GM12872 (cell line): Measurements from ENCODE around the gene CARS2.

Experiments used
- TF ChIP-seq, protein P1 (sequence below): IDR thresholded peaks from 3 replicates; pipeline ENCODE4 v1.5.1; 2011; ENCODE audit warnings: low read depth, mild to moderate bottlenecking, low read length, moderate library complexity; ENCODE audit not compliant: insufficient read depth

Gene CARS2

DNA sequence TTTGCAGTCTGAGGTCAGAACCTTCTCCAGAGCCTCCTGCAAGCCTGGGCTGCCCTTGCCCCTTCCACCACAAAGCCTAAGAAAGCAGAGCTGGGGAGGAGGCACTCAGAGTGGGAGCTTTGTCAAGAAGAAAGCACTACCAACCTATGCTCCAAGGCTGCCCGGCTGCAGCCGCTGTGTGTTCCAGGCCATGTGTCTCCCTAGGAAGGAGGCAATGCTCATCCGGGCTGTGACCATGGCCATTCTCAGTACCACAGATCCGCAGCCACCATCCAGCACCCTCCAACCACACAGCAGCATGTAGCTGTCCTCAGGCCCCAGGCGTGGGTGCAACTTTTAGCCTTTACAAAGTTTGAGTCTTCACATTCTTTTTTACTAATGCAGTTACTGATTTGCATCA is 22.0 kb downstream of the CARS2 start:
- TF ChIP-seq, protein P1, sequence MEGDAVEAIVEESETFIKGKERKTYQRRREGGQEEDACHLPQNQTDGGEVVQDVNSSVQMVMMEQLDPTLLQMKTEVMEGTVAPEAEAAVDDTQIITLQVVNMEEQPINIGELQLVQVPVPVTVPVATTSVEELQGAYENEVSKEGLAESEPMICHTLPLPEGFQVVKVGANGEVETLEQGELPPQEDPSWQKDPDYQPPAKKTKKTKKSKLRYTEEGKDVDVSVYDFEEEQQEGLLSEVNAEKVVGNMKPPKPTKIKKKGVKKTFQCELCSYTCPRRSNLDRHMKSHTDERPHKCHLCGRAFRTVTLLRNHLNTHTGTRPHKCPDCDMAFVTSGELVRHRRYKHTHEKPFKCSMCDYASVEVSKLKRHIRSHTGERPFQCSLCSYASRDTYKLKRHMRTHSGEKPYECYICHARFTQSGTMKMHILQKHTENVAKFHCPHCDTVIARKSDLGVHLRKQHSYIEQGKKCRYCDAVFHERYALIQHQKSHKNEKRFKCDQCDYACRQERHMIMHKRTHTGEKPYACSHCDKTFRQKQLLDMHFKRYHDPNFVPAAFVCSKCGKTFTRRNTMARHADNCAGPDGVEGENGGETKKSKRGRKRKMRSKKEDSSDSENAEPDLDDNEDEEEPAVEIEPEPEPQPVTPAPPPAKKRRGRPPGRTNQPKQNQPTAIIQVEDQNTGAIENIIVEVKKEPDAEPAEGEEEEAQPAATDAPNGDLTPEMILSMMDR: no peak

DNA sequence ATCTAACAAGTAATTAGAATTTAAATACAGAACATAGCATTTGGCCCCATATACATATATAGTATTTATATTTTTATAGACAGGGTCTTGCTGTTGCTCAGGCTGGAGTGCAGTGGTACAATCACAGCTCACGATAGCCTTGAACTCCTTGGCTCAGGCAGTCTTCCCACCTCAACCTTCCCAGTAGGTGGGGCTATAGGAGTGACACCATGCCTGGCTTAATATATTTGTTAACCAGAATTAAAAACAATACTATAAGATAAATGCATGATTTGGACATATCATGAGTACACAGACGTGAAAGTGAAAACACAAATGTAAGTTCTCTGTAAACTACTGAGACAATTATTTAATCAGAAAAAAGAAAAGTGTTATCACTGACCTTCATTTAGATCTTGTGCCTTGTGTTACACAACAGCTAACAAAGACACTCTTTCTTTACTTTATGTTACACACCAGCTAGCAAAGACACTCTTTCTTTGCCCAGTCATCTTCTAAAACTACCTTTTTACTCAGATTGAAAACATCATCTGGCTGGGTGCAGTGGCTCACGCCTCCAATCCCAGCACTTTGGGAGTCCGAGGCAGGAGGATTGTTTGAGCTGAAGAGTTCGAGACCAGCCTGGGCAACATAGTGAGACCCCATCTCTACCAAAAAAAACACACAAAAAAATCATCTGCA is 22.6 kb downstream of the CARS2 start:
- TF ChIP-seq, protein P1: no peak

DNA sequence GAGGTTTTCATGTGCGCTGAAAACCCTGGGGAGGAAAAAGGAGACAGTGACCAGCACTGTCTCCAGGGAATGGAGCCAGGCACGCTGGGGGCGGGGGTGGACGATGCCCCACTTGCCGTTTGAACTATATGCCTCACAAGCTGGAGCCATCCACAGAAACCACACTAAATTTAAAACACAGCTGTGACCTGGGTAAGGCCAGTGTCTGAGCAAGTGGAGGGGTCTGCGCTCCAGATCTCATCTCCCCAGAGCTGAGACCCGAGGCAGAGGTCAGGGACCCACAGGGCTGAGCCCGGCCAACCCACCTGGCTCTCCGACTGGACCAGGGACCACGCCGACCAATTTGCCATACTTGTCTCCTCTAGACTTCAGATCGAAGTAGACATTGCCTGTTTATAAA is 23.2 kb downstream of the CARS2 start:
- TF ChIP-seq, protein P1: no peak

DNA sequence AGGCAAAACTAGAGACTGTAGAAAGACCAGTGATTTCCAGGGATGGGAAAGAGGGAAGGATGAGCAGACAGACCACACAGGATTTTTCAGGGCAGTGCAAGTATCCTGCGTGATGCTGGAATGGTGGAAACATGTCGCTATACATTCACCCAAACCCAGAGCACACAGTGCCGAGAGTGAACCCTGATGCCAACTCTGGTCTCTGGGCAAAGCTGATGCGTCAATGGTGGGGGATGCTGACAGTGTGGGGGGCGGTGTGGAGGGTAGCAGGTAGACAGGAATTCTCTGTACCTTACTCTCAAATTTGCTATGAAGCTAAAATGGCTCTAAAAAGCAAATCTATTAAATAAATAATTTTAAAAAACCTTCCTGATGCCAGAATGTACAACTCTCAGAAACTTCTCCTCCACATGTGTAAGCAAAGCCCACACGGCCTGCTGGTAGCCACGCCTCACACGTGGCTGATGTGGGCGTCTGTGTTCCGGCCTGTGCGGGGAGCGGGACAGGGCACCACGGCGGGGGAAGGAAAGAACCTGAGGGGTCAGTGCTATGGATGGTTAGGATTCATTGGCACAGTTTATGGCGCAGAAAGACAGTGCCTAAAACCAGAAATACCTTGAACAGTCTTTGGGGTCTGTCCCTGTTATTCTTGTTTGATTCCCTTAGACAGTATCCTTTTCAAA is 23.9 kb downstream of the CARS2 start:
- TF ChIP-seq, protein P1: no peak

DNA sequence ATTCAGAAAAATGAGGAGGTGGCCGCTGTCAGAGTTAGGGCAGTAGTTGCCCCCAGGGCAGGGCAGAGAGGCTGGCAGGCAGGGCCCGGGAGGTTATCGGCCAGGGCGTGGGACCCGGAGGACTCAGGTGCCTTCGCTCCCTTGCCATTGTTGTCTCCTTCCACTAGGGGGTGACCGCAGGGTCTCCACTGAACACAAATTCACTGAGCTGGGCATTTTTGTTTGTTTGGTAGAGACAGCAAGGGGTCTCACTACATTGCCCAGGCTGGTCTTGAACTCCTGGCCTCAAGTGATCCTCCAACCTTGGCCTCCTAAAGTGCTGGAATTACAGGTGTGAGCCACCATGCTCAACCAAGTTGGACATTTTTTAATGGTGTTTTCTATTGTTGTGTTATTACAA is 25.1 kb downstream of the CARS2 start:
- TF ChIP-seq, protein P1: peak; percentile 63

DNA sequence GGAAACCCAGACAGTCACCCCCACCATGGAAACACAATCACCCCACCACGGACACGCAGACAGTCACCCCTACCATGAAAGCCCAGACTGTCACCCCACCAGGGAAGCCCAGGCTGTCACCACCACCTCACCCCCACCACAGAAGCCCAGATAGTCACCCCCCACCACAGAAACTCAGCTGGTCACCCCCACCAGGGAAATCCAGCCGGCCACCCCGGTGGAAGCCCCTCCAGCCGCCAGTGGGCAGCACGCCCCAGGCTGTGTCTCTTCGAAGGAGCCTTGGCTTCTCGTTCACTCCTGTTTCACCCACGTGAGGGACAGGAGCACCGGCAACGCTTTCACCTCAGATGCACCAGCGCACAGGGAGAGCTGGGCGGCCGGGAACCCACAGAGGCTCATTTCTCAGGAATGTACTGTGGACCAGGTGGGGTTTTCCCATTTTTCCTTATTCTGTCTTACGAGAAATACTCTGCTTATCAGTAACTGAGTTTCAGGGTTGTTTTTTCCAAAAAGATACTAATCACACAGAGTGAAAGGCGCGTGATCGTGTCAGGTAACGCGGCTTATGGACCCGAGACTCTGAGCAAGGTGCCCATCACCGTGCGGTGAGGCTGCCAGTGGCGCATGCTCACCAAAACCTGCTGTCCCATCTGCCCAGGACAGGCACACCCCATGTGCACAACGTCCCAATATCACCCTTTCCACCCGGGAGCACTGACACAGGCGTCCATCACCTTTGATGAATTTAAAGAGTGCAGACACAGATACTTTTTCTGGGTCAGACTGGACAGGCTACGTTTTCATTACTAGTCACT is 28.0 kb downstream of the CARS2 start:
- TF ChIP-seq, protein P1: no peak

DNA sequence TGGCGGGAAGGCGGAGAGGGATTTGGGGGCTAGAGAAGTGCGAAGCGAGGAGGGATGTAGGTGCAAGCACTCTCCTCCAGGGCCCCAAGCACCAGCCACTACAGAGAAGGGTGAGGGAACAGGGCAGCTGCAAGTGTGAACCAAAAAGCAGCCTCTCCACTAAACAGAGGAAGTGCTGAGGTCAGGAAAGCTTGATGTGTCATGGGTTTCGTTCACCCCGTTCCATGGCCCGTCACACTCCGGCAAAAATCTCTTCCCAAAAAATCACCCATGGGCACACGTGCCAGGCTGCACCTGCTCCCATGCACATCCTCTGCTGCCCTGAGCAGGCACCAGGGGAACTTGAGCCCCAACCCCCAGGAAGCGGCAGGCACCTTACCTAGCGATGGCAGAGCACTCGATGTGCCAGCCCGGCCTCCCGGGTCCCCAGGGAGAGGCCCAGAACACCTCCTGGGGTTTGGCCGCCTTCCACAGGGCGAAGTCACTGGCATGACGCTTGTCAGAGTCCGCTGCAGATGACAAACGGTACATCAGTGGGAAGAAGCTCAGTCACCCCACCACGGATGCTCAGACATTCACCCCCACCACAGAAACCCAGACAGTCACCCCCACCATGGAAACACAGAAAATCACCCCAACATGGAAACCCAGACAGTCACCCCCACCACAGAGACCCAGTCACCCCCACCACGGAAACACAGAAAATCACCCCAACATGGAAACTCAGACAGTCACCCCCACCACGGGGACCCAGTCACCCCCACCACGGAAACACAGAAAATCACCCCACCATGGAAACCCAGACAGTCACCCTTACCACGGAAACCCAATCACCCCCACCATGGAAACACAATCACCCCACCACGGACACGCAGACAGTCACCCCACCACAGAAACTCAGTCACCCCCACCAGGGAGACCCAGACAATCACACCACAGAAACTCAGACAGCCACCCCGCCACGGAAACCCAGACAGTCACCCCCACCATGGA is 29.0 kb downstream of the CARS2 start:
- TF ChIP-seq, protein P1: peak; percentile 20; the same call in 1 of the 3 replicates
